Measurements from ENCODE around the gene MACROD1.

The MACROD1 gene

GRCh38 chr11:64185175-64185692 lies 19.3 kb upstream of the MACROD1 start:
- peak overlapping the region; percentile 48 to 91 for H3K9ac ChIP-seq (ENCODE audit: low read depth in 1 of 2, low read length in 2 of 2)
- H3K27me3 ChIP-seq (ENCODE audit: control insufficient read depth in 2 of 2, insufficient read depth in 2 of 2, low read length in 2 of 2), result no peaks in the 10 kb centered on the region
- peak overlapping the region; percentile 70 to 82 for H3K4me3 ChIP-seq (ENCODE audit: low read length in 2 of 2)
- H3K9me3 ChIP-seq (ENCODE audit: control insufficient read depth in 2 of 2, low read length in 2 of 2), result no peaks in the 10 kb centered on the region
- H3K4me1 ChIP-seq (ENCODE audit: control insufficient read depth in 2 of 2, insufficient read depth in 2 of 2, low read length in 2 of 2), result peaks cover 19 to 26% of the 10 kb centered on the region in 2 donors
- H3K27ac ChIP-seq (ENCODE audit: low read depth in 2 of 2, low read length in 2 of 2), result peak overlapping the region; percentile 93 to 96
- no peaks in the 10 kb centered on the region for H3K36me3 ChIP-seq (ENCODE audit: control insufficient read depth in 2 of 2, insufficient read depth in 2 of 2, low read length in 2 of 2)

- Histone ChIP-seq H3K9me3 (ENCODE audit: control insufficient read depth in 2 of 2, low read length in 2 of 2) (no peaks in the 10 kb centered on the region), H3K27ac (ENCODE audit: low read depth in 2 of 2, low read length in 2 of 2) (no peak overlapping the region), H3K27me3 (ENCODE audit: control insufficient read depth in 2 of 2, insufficient read depth in 2 of 2, low read length in 2 of 2) (no peaks in the 10 kb centered on the region), H3K4me3 (ENCODE audit: low read length in 2 of 2) (no peak overlapping the region), H3K4me1 (ENCODE audit: control insufficient read depth in 2 of 2, insufficient read depth in 2 of 2, low read length in 2 of 2) (peaks cover 19 to 26% of the 10 kb centered on the region in 2 donors), H3K9ac (ENCODE audit: low read depth in 1 of 2, low read length in 2 of 2) (no peak overlapping the region), H3K36me3 (ENCODE audit: control insufficient read depth in 2 of 2, insufficient read depth in 2 of 2, low read length in 2 of 2) (no peaks in the 10 kb centered on the region)
These were observed 18.0 kb upstream of the MACROD1 start for GRCh38 chr11:64183890-64184289.

- H3K9me3 ChIP-seq (ENCODE audit: control insufficient read depth in 2 of 2, low read length in 2 of 2), result no peaks in the 10 kb centered on the region
- H3K9ac ChIP-seq (ENCODE audit: low read depth in 1 of 2, low read length in 2 of 2), result peak overlapping the region; percentile 49 to 70
- peak overlapping the region in 1 of 2 donors; percentile 53 for H3K4me3 ChIP-seq (ENCODE audit: low read length in 2 of 2)
- no peaks in the 10 kb centered on the region for H3K36me3 ChIP-seq (ENCODE audit: control insufficient read depth in 2 of 2, insufficient read depth in 2 of 2, low read length in 2 of 2)
- H3K27me3 ChIP-seq (ENCODE audit: control insufficient read depth in 2 of 2, insufficient read depth in 2 of 2, low read length in 2 of 2), result no peaks in the 10 kb centered on the region
- peaks cover 19 to 24% of the 10 kb centered on the region in 2 donors for H3K4me1 ChIP-seq (ENCODE audit: control insufficient read depth in 2 of 2, insufficient read depth in 2 of 2, low read length in 2 of 2)
- peak overlapping the region; percentile 46 to 52 for H3K27ac ChIP-seq (ENCODE audit: low read depth in 2 of 2, low read length in 2 of 2)
These were observed 15.8 kb upstream of the MACROD1 start for GRCh38 chr11:64181506-64182411.

- no peaks in the 10 kb centered on the region for H3K36me3 ChIP-seq (ENCODE audit: control insufficient read depth in 2 of 2, insufficient read depth in 2 of 2, low read length in 2 of 2)
- H3K27ac ChIP-seq (ENCODE audit: low read depth in 2 of 2, low read length in 2 of 2), result no peak overlapping the region
- H3K27me3 ChIP-seq (ENCODE audit: control insufficient read depth in 2 of 2, insufficient read depth in 2 of 2, low read length in 2 of 2), result no peaks in the 10 kb centered on the region
- no peak overlapping the region for H3K4me3 ChIP-seq (ENCODE audit: low read length in 2 of 2)
- H3K9me3 ChIP-seq (ENCODE audit: control insufficient read depth in 2 of 2, low read length in 2 of 2), result no peaks in the 10 kb centered on the region
- peak overlapping the region in 1 of 2 donors; percentile 70 for H3K9ac ChIP-seq (ENCODE audit: low read depth in 1 of 2, low read length in 2 of 2)
- H3K4me1 ChIP-seq (ENCODE audit: control insufficient read depth in 2 of 2, insufficient read depth in 2 of 2, low read length in 2 of 2), result peaks cover 19 to 24% of the 10 kb centered on the region in 2 donors
These were observed 15.0 kb upstream of the MACROD1 start for GRCh38 chr11:64180891-64181290.

- Histone ChIP-seq H3K9ac (ENCODE audit: low read depth in 1 of 2, low read length in 2 of 2) (no peak overlapping the region), H3K27ac (ENCODE audit: low read depth in 2 of 2, low read length in 2 of 2) (no peak overlapping the region), H3K36me3 (ENCODE audit: control insufficient read depth in 2 of 2, insufficient read depth in 2 of 2, low read length in 2 of 2) (no peaks in the 10 kb centered on the region), H3K9me3 (ENCODE audit: control insufficient read depth in 2 of 2, low read length in 2 of 2) (no peaks in the 10 kb centered on the region), H3K27me3 (ENCODE audit: control insufficient read depth in 2 of 2, insufficient read depth in 2 of 2, low read length in 2 of 2) (no peaks in the 10 kb centered on the region), H3K4me1 (ENCODE audit: control insufficient read depth in 2 of 2, insufficient read depth in 2 of 2, low read length in 2 of 2) (peaks cover 13 to 15% of the 10 kb centered on the region in 2 donors), H3K4me3 (ENCODE audit: low read length in 2 of 2) (no peak overlapping the region)
These were observed 13.2 kb upstream of the MACROD1 start for GRCh38 chr11:64178951-64179639.

GRCh38 chr11:64178203-64178602 lies 12.3 kb upstream of the MACROD1 start:
- Histone ChIP-seq H3K27me3 (ENCODE audit: control insufficient read depth in 2 of 2, insufficient read depth in 2 of 2, low read length in 2 of 2) (no peaks in the 10 kb centered on the region), H3K27ac (ENCODE audit: low read depth in 2 of 2, low read length in 2 of 2) (no peak overlapping the region), H3K36me3 (ENCODE audit: control insufficient read depth in 2 of 2, insufficient read depth in 2 of 2, low read length in 2 of 2) (no peaks in the 10 kb centered on the region), H3K9me3 (ENCODE audit: control insufficient read depth in 2 of 2, low read length in 2 of 2) (no peaks in the 10 kb centered on the region), H3K4me1 (ENCODE audit: control insufficient read depth in 2 of 2, insufficient read depth in 2 of 2, low read length in 2 of 2) (peaks cover 13 to 15% of the 10 kb centered on the region in 2 donors), H3K9ac (ENCODE audit: low read depth in 1 of 2, low read length in 2 of 2) (no peak overlapping the region), H3K4me3 (ENCODE audit: low read length in 2 of 2) (no peak overlapping the region)

- no peak overlapping the region for H3K27ac ChIP-seq (ENCODE audit: low read depth in 2 of 2, low read length in 2 of 2)
- no peaks in the 10 kb centered on the region for H3K36me3 ChIP-seq (ENCODE audit: control insufficient read depth in 2 of 2, insufficient read depth in 2 of 2, low read length in 2 of 2)
- H3K4me1 ChIP-seq (ENCODE audit: control insufficient read depth in 2 of 2, insufficient read depth in 2 of 2, low read length in 2 of 2), result peaks cover 11 to 12% of the 10 kb centered on the region in 2 donors
- no peak overlapping the region for H3K9ac ChIP-seq (ENCODE audit: low read depth in 1 of 2, low read length in 2 of 2)
- no peaks in the 10 kb centered on the region for H3K9me3 ChIP-seq (ENCODE audit: control insufficient read depth in 2 of 2, low read length in 2 of 2)
- no peaks in the 10 kb centered on the region for H3K27me3 ChIP-seq (ENCODE audit: control insufficient read depth in 2 of 2, insufficient read depth in 2 of 2, low read length in 2 of 2)
- H3K4me3 ChIP-seq (ENCODE audit: low read length in 2 of 2), result no peak overlapping the region
These were observed 10.8 kb upstream of the MACROD1 start for GRCh38 chr11:64176751-64177150.

- Histone ChIP-seq H3K4me1 (ENCODE audit: control insufficient read depth in 2 of 2, insufficient read depth in 2 of 2, low read length in 2 of 2) (no peaks in the 10 kb centered on the region), H3K9me3 (ENCODE audit: control insufficient read depth in 2 of 2, low read length in 2 of 2) (no peaks in the 10 kb centered on the region), H3K36me3 (ENCODE audit: control insufficient read depth in 2 of 2, insufficient read depth in 2 of 2, low read length in 2 of 2) (no peaks in the 10 kb centered on the region), H3K4me3 (ENCODE audit: low read length in 2 of 2) (no peak overlapping the region), H3K27me3 (ENCODE audit: control insufficient read depth in 2 of 2, insufficient read depth in 2 of 2, low read length in 2 of 2) (no peaks in the 10 kb centered on the region), H3K27ac (ENCODE audit: low read depth in 2 of 2, low read length in 2 of 2) (no peak overlapping the region), H3K9ac (ENCODE audit: low read depth in 1 of 2, low read length in 2 of 2) (no peak overlapping the region)
These were observed 7.9 kb upstream of the MACROD1 start for GRCh38 chr11:64173616-64174355.

- H3K27me3 ChIP-seq (ENCODE audit: control insufficient read depth in 2 of 2, insufficient read depth in 2 of 2, low read length in 2 of 2), result no peaks in the 10 kb centered on the region
These were observed 4.5 kb upstream of the MACROD1 start for GRCh38 chr11:64170419-64170818.

More at GRCh38 chr11:64170419-64170818, 4.5 kb upstream of the MACROD1 start:
- H3K4me1 ChIP-seq (ENCODE audit: control insufficient read depth in 2 of 2, insufficient read depth in 2 of 2, low read length in 2 of 2), result peaks cover 0 to 4% of the 10 kb centered on the region in 2 donors
- H3K36me3 ChIP-seq (ENCODE audit: control insufficient read depth in 2 of 2, insufficient read depth in 2 of 2, low read length in 2 of 2), result no peaks in the 10 kb centered on the region
- no peak overlapping the region for H3K4me3 ChIP-seq (ENCODE audit: low read length in 2 of 2)
- no peaks in the 10 kb centered on the region for H3K9me3 ChIP-seq (ENCODE audit: control insufficient read depth in 2 of 2, low read length in 2 of 2)
- H3K27ac ChIP-seq (ENCODE audit: low read depth in 2 of 2, low read length in 2 of 2), result no peak overlapping the region
- H3K9ac ChIP-seq (ENCODE audit: low read depth in 1 of 2, low read length in 2 of 2), result no peak overlapping the region

Measured in mucosa of rectum (tissue), 2 donors.